Activated CD4-positive, alpha-beta T cell treated with anti-CD3 and anti-CD28 coated beads for 36 hours (primary cell): ENCODE measurements around the gene CSRP1. TPM values are rescaled to one million over a fixed set of nuclear protein-coding genes. Genes with fewer than 3 reads are reported as not detected.

ENCODE experiments used
- ATAC-seq: fragments of 200-7000 bp; cut with Tn5 transposase; one replicate; pipeline ENCODE4 v1.10.0; 2021; ENCODE audit warnings: mild to moderate bottlenecking, moderate library complexity
- CTCF ChIA-PET: fragments of 350-600 bp; sonication (Branson Sonifier 250); formaldehyde crosslinking; loops from one replicate; lab custom pipeline; 2021; ENCODE audit warnings: antibody characterized with exemption; lab: Charles Lee
- POLR2A ChIA-PET: fragments of 350-600 bp; sonication (Branson Sonifier 250); formaldehyde crosslinking; loops from one replicate; lab custom pipeline; 2021; ENCODE audit warnings: antibody characterized with exemption, inconsistent platforms; lab: Charles Lee
- DNase-seq: peaks from one replicate; pipeline ENCODE4 v3.0.0-alpha.2; 2020
- H3K27ac Mint-ChIP-seq: one replicate; pipeline ENCODE4 v1.8.0; 2021; ENCODE audit warnings: mixed read lengths
- H3K27me3 Mint-ChIP-seq: one replicate; pipeline ENCODE4 v1.8.0; 2021; ENCODE audit warnings: mixed read lengths
- H3K36me3 Mint-ChIP-seq: one replicate; pipeline ENCODE4 v1.8.0; 2021; ENCODE audit warnings: low read depth, mixed read lengths
- H3K4me1 Mint-ChIP-seq: one replicate; pipeline ENCODE4 v1.8.0; 2021; ENCODE audit warnings: mixed read lengths
- H3K4me3 Mint-ChIP-seq: one replicate; pipeline ENCODE4 v1.8.0; 2021; ENCODE audit warnings: mild to moderate bottlenecking, moderate library complexity, mixed read lengths
- H3K9me3 Mint-ChIP-seq: one replicate; pipeline ENCODE4 v1.8.0; 2021; ENCODE audit warnings: low read depth, mixed read lengths
- intact Hi-C, 2 experiments: fragments of 100-400 bp; cut with DNase I in 1 of 2; cut with micrococcal nuclease in 1 of 2; formaldehyde crosslinking; loops; one replicate each; pipeline versions ENCODE4 v1.14.2 to v1.15.1; 2022 to 2024; cut with DNase I, micrococcal nuclease
- total RNA-seq, 2 experiments: library from RNA; stranded (reverse); gene quantifications; one replicate each; pipeline ENCODE4 v1.2.3, GENCODE V29; 2021

CSRP1 gene
- total RNA-seq, 2 experiments from 2014 or later: 49.2 to 50.7 TPM

DNA sequence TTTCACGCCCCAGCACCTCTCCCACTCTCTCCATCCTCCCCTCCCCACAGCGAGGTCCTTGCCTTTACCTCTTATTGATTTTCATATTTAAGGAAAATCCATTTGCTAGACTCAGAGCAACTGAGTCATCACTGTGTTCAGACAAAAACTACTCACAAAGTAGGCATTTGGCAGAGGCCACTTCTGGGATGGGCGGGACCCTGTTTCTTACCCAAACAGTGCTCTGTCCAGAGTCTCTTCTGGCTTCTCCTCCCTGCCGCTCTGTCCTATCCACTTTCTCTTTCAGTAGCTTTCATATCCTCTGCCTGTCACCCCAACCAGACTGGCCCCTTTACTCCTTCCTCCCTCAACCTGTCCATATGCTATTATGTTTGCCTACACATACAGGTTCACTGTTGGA lies 29.6 kb upstream of the CSRP1 start:
- Mint-ChIP-seq H3K27ac (no peak overlapping the region), H3K27me3 (peaks cover 50% of the 10 kb centered on the region), H3K4me3 (no peak overlapping the region), H3K4me1 (peaks cover 15% of the 10 kb centered on the region), H3K9me3 (no peaks in the 10 kb centered on the region), H3K36me3 (no peaks in the 10 kb centered on the region)
- DNase-seq (no peak), ATAC-seq (no peak)
- ChIA-PET CTCF (interaction anchor here (4.5 kb wide), 1 partner anchor 23 kb away, joined by 21 read pairs; no protein-coding TSS in a partner anchor), POLR2A (no interaction called here)
- intact Hi-C loops: no loop called here

DNA sequence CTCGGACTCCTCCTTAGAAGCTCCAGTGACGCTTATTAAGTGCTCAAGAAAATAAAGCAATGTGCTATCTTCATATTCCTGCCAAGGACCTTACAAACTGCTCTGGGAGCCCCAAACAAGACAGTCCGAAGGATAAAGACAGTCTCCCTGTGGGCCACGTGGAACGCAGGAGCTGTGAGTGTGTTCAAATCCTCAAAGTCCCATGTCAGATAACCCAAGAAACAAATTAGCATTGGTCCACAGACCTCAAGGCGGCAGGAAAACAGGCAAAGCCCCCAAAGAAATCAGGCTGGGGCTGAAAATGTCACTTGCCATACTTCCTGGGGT lies 29.0 kb upstream of the CSRP1 start:
- Mint-ChIP-seq H3K36me3 (peaks cover 1% of the 10 kb centered on the region), H3K9me3 (no peaks in the 10 kb centered on the region), H3K4me3 (no peak overlapping the region), H3K4me1 (peaks cover 15% of the 10 kb centered on the region), H3K27ac (no peak overlapping the region), H3K27me3 (peaks cover 47% of the 10 kb centered on the region)
- intact Hi-C loops: no loop called here
- ChIA-PET POLR2A (no interaction called here), CTCF (interaction anchor here (0.8 to 4.5 kb wide), 3 partner anchors 22 to 93 kb away, joined by 4 to 21 read pairs (median 12); no protein-coding TSS in a partner anchor)
- DNase-seq (no peak), ATAC-seq (no peak)

DNA sequence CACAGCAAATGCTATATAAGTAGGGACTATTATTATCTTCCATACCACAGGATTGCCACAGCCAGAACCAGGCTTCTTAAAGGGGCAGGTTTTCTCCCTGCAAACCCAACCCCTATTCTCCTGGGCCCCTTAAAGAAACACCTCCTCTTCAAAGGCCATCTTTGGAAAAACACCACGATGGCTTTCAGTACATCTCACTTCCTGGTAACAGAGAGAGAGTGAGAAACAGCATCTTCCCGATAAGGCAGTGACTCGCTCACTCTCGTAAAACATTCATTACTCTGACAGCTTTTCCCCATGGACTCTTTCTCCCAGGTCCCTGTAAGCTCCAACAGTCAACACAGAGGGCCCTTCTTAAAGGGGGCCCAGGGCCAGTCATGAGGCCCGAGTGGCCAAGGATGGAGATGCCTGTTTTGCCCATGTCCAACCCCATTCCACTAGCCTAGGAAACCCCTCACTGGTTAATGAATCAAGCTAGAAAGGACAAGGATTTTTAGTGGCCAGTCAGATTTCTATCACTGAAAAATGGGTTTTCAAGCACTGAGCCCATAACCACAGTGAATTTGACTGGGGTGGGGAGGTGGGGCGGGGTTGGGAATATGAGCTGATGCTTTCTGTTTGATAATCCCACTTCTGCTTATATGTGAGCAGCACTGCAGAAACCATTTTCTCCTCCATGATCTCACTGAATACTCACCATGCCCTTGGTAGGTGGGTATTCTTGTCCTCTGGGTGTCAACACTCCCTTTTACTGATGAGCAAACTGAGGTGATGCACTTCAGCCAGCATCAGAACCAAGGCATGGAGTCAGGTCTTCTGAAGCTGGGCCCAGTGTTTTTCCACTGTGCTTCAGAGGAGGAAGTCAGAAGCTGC lies 28.4 kb upstream of the CSRP1 start:
- Mint-ChIP-seq H3K4me1 (peaks cover 17% of the 10 kb centered on the region), H3K36me3 (peaks cover 3% of the 10 kb centered on the region), H3K9me3 (no peaks in the 10 kb centered on the region), H3K27me3 (peaks cover 41% of the 10 kb centered on the region), H3K27ac (no peak overlapping the region), H3K4me3 (no peak overlapping the region)
- POLR2A ChIA-PET: no interaction called here
- intact Hi-C loops: no loop called here
- CTCF ChIA-PET: interaction anchor here (0.8 to 4.5 kb wide), 4 partner anchors 22 to 93 kb away, joined by 3 to 21 read pairs (median 8); no protein-coding TSS in a partner anchor
- DNase-seq (no peak), ATAC-seq (no peak)

DNA sequence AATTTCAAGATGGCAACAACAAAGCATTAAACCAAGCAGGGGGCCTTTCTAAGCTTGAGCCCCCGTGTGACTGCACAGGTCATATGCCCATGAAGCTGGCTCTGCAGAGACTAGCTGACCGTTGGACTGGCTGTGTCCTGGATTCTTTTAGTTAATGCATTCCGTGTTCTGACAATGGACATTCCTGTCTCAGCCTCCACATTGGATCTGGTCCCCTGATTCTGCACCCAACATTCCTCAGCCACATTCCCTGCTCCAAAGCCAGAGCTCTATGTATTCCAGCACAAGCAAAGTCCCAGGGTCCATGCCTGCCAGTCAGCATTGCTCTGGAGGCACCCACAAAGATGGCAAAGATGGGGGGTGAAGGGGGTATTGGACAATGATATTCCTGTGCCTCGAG lies 26.9 kb upstream of the CSRP1 start:
- Mint-ChIP-seq H3K9me3 (no peaks in the 10 kb centered on the region), H3K27ac (no peak overlapping the region), H3K36me3 (peaks cover 7% of the 10 kb centered on the region), H3K4me1 (peaks cover 11% of the 10 kb centered on the region), H3K4me3 (no peak overlapping the region), H3K27me3 (peaks cover 30% of the 10 kb centered on the region)
- ChIA-PET CTCF (interaction anchor here (0.6 to 4.1 kb wide), 7 partner anchors 10 to 195 kb away, joined by 3 to 24 read pairs (median 4); no protein-coding TSS in a partner anchor), POLR2A (interaction anchor here (0.6 kb wide), 1 partner anchor 947 kb away, joined by 5 read pairs; no protein-coding TSS in a partner anchor)
- ATAC-seq (no peak), DNase-seq (no peak)
- intact Hi-C loops: no loop called here

DNA sequence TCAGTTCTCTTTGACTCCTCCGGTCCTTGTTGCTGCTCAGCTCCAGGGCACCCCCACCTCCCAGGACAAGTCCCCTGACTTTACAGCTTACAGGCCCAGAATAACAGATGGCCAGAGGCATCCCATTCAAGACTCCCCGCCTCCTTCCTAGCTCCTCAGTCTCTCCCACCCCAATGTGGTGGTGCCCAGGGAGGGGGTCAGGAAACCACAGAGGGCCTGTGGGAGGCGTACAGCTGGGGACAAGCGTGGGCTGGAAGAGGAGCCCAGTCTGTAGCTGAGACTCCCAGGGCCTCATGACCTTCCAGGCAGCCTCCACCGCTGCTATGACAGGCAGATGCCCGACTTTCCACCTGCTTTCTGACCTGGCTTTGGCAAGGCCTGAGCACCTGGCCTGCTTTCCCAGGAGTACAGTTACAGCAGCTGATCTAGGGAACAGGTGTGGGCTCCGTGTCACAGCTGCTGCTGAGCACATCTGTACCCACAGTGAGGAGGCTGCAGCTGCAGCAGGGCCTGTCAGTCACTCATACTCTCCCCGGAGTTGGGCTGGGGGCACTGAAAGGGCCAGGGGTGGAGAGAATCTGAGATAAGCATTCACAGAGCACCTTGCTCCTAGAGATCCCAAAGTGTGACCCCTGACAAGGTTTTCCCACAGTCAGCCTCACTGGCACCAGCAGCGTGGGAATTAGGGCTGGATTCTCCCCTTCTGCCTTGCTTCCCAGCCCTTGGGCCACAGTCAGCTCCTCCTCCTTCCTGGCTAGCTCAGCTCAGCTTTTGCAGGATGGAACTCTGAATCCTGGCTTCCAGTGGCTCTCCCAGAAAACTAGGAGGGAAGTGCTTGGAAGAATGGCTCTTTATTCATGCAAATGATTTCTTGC lies 24.9 kb upstream of the CSRP1 start:
- H3K27me3 Mint-ChIP-seq: peaks cover 11% of the 10 kb centered on the region
- no peak for ATAC-seq
- H3K36me3 Mint-ChIP-seq: peaks cover 12% of the 10 kb centered on the region
- ChIA-PET CTCF (interaction anchor here (0.7 to 4.1 kb wide), 9 partner anchors 9 to 178 kb away, joined by 3 to 24 read pairs (median 7); no protein-coding TSS in a partner anchor), POLR2A (interaction anchor here (0.5 kb wide), 1 partner anchor 1538 kb away, joined by 3 read pairs; no protein-coding TSS in a partner anchor)
- H3K4me1 Mint-ChIP-seq: peaks cover 7% of the 10 kb centered on the region
- H3K9me3 Mint-ChIP-seq: no peaks in the 10 kb centered on the region
- intact Hi-C loops: no loop called here
- DNase-seq: no peak
- no peak overlapping the region for H3K4me3 Mint-ChIP-seq
- H3K27ac Mint-ChIP-seq: no peak overlapping the region

DNA sequence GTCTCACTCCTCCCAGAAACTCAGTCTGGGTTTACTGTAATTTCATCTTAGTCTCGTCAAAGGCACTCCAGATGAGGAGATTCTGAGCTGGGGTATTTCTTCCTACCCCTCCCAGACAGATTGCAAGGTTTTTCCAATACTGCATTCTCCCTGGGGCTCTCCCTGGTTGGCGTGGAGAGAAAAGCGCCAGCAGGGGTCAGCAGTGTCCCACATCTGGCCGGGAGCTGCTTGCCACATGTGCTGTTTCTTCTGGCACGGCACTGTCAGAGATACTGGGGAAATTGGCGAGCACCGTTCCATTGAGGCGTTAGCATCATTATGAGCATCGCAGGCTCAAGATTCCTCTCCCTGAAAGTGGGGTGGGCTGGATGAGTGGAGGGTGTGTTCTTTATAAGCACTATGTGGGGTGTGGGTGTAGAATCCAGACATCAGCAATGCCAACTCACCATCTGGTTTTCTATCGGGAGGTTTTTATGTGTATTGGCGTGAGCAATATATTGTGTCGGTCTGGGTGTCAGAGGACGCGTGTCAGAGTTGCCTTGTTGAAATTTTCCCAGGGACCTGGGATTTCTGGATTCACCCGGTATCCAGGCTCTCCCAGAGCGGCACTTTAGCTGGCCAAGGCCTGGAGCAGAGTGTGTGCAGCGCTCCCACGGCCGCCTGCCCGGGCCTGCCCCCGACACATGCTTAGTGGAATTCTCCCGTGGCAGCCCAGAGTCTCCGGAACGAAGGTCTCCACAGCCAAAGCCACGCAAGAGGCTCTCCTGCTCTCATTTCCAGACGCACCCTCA lies 24.0 kb upstream of the CSRP1 start:
- DNase-seq (peak; percentile 76), ATAC-seq (peak; percentile 76)
- intact Hi-C loops: loop anchor here in 1 of 2 experiments (1.0 kb wide), 2 partner anchors 173 to 262 kb away; no protein-coding TSS in a partner anchor
- Mint-ChIP-seq H3K9me3 (no peaks in the 10 kb centered on the region), H3K36me3 (peaks cover 12% of the 10 kb centered on the region), H3K4me3 (no peak overlapping the region), H3K27ac (no peak overlapping the region), H3K27me3 (peaks cover 3% of the 10 kb centered on the region), H3K4me1 (peaks cover 7% of the 10 kb centered on the region)
- ChIA-PET CTCF (interaction anchor here (0.6 to 4.1 kb wide), 12 partner anchors 8 to 178 kb away, joined by 3 to 24 read pairs (median 6); no protein-coding TSS in a partner anchor), POLR2A (interaction anchor here (0.5 kb wide), 1 partner anchor 1539 kb away, joined by 3 read pairs; no protein-coding TSS in a partner anchor)

DNA sequence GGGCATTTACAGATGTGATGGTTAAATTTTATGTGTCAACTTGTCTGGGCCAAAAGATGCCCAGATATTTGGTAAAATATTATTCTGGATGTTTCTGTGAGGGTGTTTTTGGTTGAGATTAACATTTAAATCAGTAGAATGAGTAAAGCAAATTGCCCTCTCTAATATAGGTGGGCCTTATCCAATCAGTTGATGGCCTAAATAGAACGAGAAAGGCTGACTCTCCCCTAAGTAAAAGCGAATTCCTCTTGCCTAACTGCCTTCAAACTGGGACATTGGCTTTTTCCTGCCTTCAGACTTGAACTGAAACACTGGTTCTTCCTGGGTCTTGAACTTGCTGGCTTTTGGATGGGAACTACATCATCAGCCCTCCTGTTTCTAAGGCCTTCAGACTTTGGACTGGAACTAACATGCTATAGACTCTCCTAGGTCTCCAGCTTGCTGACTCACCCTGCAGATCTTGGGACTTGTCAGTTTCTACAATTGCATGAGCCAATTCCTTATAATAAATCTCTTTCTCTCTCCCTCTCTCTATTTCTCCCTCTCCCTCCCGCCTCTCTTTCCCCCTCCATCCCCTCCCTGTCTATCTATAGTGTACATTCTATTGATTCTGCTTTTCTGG lies 21.8 kb upstream of the CSRP1 start:
- intact Hi-C loops: no loop called here
- H3K36me3 Mint-ChIP-seq: peaks cover 25% of the 10 kb centered on the region

DNA sequence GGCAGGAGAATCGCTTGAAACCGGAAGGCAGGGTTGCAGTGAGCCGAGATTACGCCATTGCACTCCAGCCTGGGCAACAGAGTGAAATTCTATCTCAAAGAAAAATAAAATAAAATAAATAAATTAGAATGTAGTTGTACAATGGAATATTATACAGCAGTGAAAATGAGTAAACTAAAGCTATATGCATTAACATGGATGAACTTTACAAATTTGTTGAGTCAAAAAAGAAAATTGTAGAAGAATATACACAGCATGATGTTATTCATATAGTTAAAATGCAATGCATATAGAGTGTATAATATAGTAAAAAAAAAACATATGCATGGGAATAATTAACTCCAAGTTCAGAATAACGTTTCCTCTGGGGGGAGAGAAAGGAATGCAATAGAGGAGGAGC lies 21.0 kb upstream of the CSRP1 start:
- CTCF ChIA-PET: interaction anchor here (0.6 to 1.4 kb wide), 3 partner anchors 14 to 936 kb away, joined by 3 to 7 read pairs (median 3); no protein-coding TSS in a partner anchor
- no peak overlapping the region for H3K4me3 Mint-ChIP-seq
- peaks cover 3% of the 10 kb centered on the region for H3K9me3 Mint-ChIP-seq
- H3K27ac Mint-ChIP-seq: no peak overlapping the region
- POLR2A ChIA-PET: no interaction called here
- H3K36me3 Mint-ChIP-seq: peaks cover 27% of the 10 kb centered on the region
- no peak for DNase-seq
- ATAC-seq: no peak
- intact Hi-C loops: no loop called here
- H3K4me1 Mint-ChIP-seq: peaks cover 2% of the 10 kb centered on the region
- H3K27me3 Mint-ChIP-seq: no peaks in the 10 kb centered on the region

More for the DNA sequence above, 21.8 kb upstream of the CSRP1 start:
- DNase-seq (no peak), ATAC-seq (no peak)
- POLR2A ChIA-PET: no interaction called here
- H3K27ac Mint-ChIP-seq: no peak overlapping the region
- peaks cover 3% of the 10 kb centered on the region for H3K9me3 Mint-ChIP-seq
- H3K27me3 Mint-ChIP-seq: no peaks in the 10 kb centered on the region
- H3K4me3 Mint-ChIP-seq: no peak overlapping the region
- CTCF ChIA-PET: interaction anchor here (1.4 kb wide), 1 partner anchor 15 kb away, joined by 7 read pairs; no protein-coding TSS in a partner anchor
- peaks cover 2% of the 10 kb centered on the region for H3K4me1 Mint-ChIP-seq

DNA sequence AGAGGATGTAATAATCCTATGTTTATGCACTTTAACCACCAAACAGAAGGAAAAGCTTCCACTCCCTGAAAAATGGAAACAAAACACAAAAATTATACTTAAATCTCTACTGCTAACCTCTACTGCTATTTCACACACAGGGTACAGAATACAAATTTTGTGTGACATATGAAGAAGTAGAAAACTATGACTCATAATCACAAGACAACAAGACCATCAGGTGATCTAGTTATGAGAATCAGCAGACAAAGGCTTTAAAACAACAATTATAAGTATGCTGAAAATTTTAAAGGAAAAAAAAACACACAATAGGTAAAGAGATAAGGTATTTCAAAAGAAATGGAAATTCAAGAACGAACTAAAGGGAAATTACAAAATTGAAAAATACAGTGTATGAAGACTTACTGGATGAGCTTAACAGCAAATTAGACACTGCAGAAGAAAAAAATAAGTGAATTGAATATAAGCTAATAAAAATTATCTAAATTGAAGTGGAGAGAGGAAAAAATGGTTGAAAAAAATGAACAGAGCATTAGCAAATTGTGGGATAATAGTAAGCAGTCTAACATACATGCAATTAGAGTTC lies 18.4 kb upstream of the CSRP1 start:
- ATAC-seq: no peak
- CTCF ChIA-PET: interaction anchor here (1.0 to 2.4 kb wide), 3 partner anchors 10 to 14 kb away, joined by 3 to 11 read pairs (median 8); no protein-coding TSS in a partner anchor
- Mint-ChIP-seq H3K27me3 (no peaks in the 10 kb centered on the region), H3K36me3 (peaks cover 35% of the 10 kb centered on the region), H3K4me1 (no peaks in the 10 kb centered on the region), H3K27ac (no peak overlapping the region), H3K9me3 (peaks cover 3% of the 10 kb centered on the region), H3K4me3 (no peak overlapping the region)
- no peak for DNase-seq
- intact Hi-C loops: no loop called here
- POLR2A ChIA-PET: no interaction called here
